ENCODE measurements around the gene ASS1.
A peak's percentile ranks its signal among the peaks of the same experiment; 100 is the strongest.
"Not testable (repeated sequence)": the region's sequence is repeated elsewhere in the genome, so short reads cannot be mapped to it uniquely, and the experiment has no call there.

The ASS1 gene

GRCh38 chr9:130433947-130434262 is 10.9 kb upstream of the ASS1 start:
- Mint-ChIP-seq H3K36me3 (ENCODE audit: low read depth) (no peaks in the 10 kb centered on the region), H3K4me3 (no peak overlapping the region), H3K27me3 (peaks cover 61% of the 10 kb centered on the region), H3K9me3 (peaks cover 16% of the 10 kb centered on the region), H3K4me1 (ENCODE audit: low read depth) (peaks cover 3% of the 10 kb centered on the region), H3K27ac (no peak overlapping the region)
- intact Hi-C loops (cut with micrococcal nuclease) = no loop called here

- H3K27ac Mint-ChIP-seq; H3K4me3 Mint-ChIP-seq; H3K4me1 Mint-ChIP-seq (ENCODE audit: low read depth); intact Hi-C loops (cut with micrococcal nuclease); H3K36me3 Mint-ChIP-seq (ENCODE audit: low read depth): not testable (repeated sequence)
- H3K9me3 Mint-ChIP-seq = peaks cover 13% of the 10 kb centered on the region
- peaks cover 62% of the 10 kb centered on the region for H3K27me3 Mint-ChIP-seq
Measured at GRCh38 chr9:130434656-130435055, 10.1 kb upstream of the ASS1 start.

GRCh38 chr9:130437011-130437789 is 7.6 kb upstream of the ASS1 start:
- intact Hi-C loops (cut with micrococcal nuclease) = no loop called here
- Mint-ChIP-seq H3K27me3 (peaks cover 58% of the 10 kb centered on the region), H3K4me1 (ENCODE audit: low read depth) (peaks cover 3% of the 10 kb centered on the region), H3K36me3 (ENCODE audit: low read depth) (no peaks in the 10 kb centered on the region), H3K27ac (no peak overlapping the region), H3K9me3 (peaks cover 7% of the 10 kb centered on the region), H3K4me3 (no peak overlapping the region)

GRCh38 chr9:130438382-130438981 is 6.3 kb upstream of the ASS1 start:
- Mint-ChIP-seq H3K36me3 (ENCODE audit: low read depth) (no peaks in the 10 kb centered on the region), H3K27me3 (peaks cover 53% of the 10 kb centered on the region), H3K4me3 (no peak overlapping the region)

GRCh38 chr9:130441031-130441430 is 3.7 kb upstream of the ASS1 start:
- Mint-ChIP-seq H3K9me3 (peaks cover 10% of the 10 kb centered on the region), H3K4me1 (ENCODE audit: low read depth) (no peaks in the 10 kb centered on the region), H3K27ac (no peak overlapping the region), H3K4me3 (no peak overlapping the region), H3K36me3 (ENCODE audit: low read depth) (no peaks in the 10 kb centered on the region), H3K27me3 (peaks cover 55% of the 10 kb centered on the region)
- intact Hi-C loops (cut with micrococcal nuclease) = no loop called here

More at GRCh38 chr9:130438382-130438981, 6.3 kb upstream of the ASS1 start:
- peaks cover 1% of the 10 kb centered on the region for H3K4me1 Mint-ChIP-seq (ENCODE audit: low read depth)
- intact Hi-C loops (cut with micrococcal nuclease) = no loop called here
- H3K9me3 Mint-ChIP-seq = peaks cover 10% of the 10 kb centered on the region
- no peak overlapping the region for H3K27ac Mint-ChIP-seq

GRCh38 chr9:130442746-130443455 is 1.9 kb upstream of the ASS1 start:
- intact Hi-C loops (cut with micrococcal nuclease) = no loop called here
- H3K4me1 Mint-ChIP-seq (ENCODE audit: low read depth) = peaks cover 7% of the 10 kb centered on the region
- H3K4me3 Mint-ChIP-seq = no peak overlapping the region
- peaks cover 44% of the 10 kb centered on the region for H3K27me3 Mint-ChIP-seq
- H3K27ac Mint-ChIP-seq = no peak overlapping the region
- H3K36me3 Mint-ChIP-seq (ENCODE audit: low read depth) = no peaks in the 10 kb centered on the region
- H3K9me3 Mint-ChIP-seq = peaks cover 10% of the 10 kb centered on the region

GRCh38 chr9:130443456-130443801 is 1.3 kb upstream of the ASS1 start:
- Mint-ChIP-seq H3K4me1 (ENCODE audit: low read depth) (peaks cover 12% of the 10 kb centered on the region), H3K27ac (no peak overlapping the region), H3K36me3 (ENCODE audit: low read depth) (no peaks in the 10 kb centered on the region), H3K4me3 (no peak overlapping the region), H3K9me3 (peaks cover 10% of the 10 kb centered on the region), H3K27me3 (peaks cover 41% of the 10 kb centered on the region)
- intact Hi-C loops (cut with micrococcal nuclease) = no loop called here

GRCh38 chr9:130443840-130444492 is 795 bp upstream of the ASS1 start:
- Mint-ChIP-seq H3K4me3 (no peak overlapping the region), H3K4me1 (ENCODE audit: low read depth) (peaks cover 12% of the 10 kb centered on the region), H3K27me3 (peaks cover 41% of the 10 kb centered on the region), H3K9me3 (peaks cover 10% of the 10 kb centered on the region), H3K27ac (no peak overlapping the region), H3K36me3 (ENCODE audit: low read depth) (no peaks in the 10 kb centered on the region)
- intact Hi-C loops (cut with micrococcal nuclease) = no loop called here

- peaks cover 10% of the 10 kb centered on the region for H3K9me3 Mint-ChIP-seq
- peaks cover 12% of the 10 kb centered on the region for H3K4me1 Mint-ChIP-seq (ENCODE audit: low read depth)
- peaks cover 45% of the 10 kb centered on the region for H3K27me3 Mint-ChIP-seq
- H3K36me3 Mint-ChIP-seq (ENCODE audit: low read depth) = no peaks in the 10 kb centered on the region
- intact Hi-C loops (cut with micrococcal nuclease) = no loop called here
- peak overlapping the region; percentile 48 for H3K4me3 Mint-ChIP-seq
- no peak overlapping the region for H3K27ac Mint-ChIP-seq
Measured at GRCh38 chr9:130445268-130445983, 665 bp downstream of the ASS1 start.

GRCh38 chr9:130446101-130446861 is 1.5 kb downstream of the ASS1 start:
- H3K27ac Mint-ChIP-seq = no peak overlapping the region
- H3K27me3 Mint-ChIP-seq = peaks cover 53% of the 10 kb centered on the region

GRCh38 chr9:130447193-130447816 is 2.5 kb downstream of the ASS1 start:
- intact Hi-C loops (cut with micrococcal nuclease) = no loop called here
- H3K27me3 Mint-ChIP-seq = peaks cover 57% of the 10 kb centered on the region
- no peak overlapping the region for H3K27ac Mint-ChIP-seq
- H3K36me3 Mint-ChIP-seq (ENCODE audit: low read depth) = no peaks in the 10 kb centered on the region
- H3K4me3 Mint-ChIP-seq = no peak overlapping the region
- peaks cover 12% of the 10 kb centered on the region for H3K4me1 Mint-ChIP-seq (ENCODE audit: low read depth)
- H3K9me3 Mint-ChIP-seq = peaks cover 2% of the 10 kb centered on the region

More at GRCh38 chr9:130446101-130446861, 1.5 kb downstream of the ASS1 start:
- Mint-ChIP-seq H3K4me1 (ENCODE audit: low read depth) (peaks cover 12% of the 10 kb centered on the region), H3K4me3 (no peak overlapping the region), H3K36me3 (ENCODE audit: low read depth) (no peaks in the 10 kb centered on the region), H3K9me3 (peaks cover 10% of the 10 kb centered on the region)
- intact Hi-C loops (cut with micrococcal nuclease) = no loop called here

GRCh38 chr9:130448035-130448624 is 3.4 kb downstream of the ASS1 start:
- no peak overlapping the region for H3K27ac Mint-ChIP-seq
- H3K36me3 Mint-ChIP-seq (ENCODE audit: low read depth) = no peaks in the 10 kb centered on the region
- peaks cover 12% of the 10 kb centered on the region for H3K4me1 Mint-ChIP-seq (ENCODE audit: low read depth)
- H3K4me3 Mint-ChIP-seq = no peak overlapping the region
- peaks cover 56% of the 10 kb centered on the region for H3K27me3 Mint-ChIP-seq
- intact Hi-C loops (cut with micrococcal nuclease) = no loop called here
- no peaks in the 10 kb centered on the region for H3K9me3 Mint-ChIP-seq
